Activated T-cell treated with anti-CD3 and anti-CD28 coated beads, Interleukin-2, amount 50 U/mL, for 4 hours (primary cell): ENCODE data around the gene LRRC23. TPM values are rescaled to one million over a fixed set of nuclear protein-coding genes. Genes with fewer than 3 reads are reported as not detected.
A peak's percentile ranks its signal among the peaks of the same experiment; 100 is the strongest.
"Not testable (repeated sequence)": the region's sequence is repeated elsewhere in the genome, so short reads cannot be mapped to it uniquely, and the experiment has no call there.

Experiments
- ATAC-seq, 2 donors: fragments of 200-7000 bp; cut with Tn5 transposase; one replicate each; pipeline ENCODE4 v1.10.0; 2021
- DNase-seq: peaks from one replicate; pipeline ENCODE4 v3.0.0-alpha.2; 2020
- H3K27me3 Mint-ChIP-seq: one replicate; pipeline ENCODE4 v1.8.0; 2021; ENCODE audit warnings: low read depth, mixed read lengths
- H3K36me3 Mint-ChIP-seq: one replicate; pipeline ENCODE4 v1.8.0; 2022; ENCODE audit warnings: mixed read lengths; ENCODE audit not compliant: insufficient read depth
- H3K4me1 Mint-ChIP-seq: one replicate; pipeline ENCODE4 v1.8.0; 2021; ENCODE audit warnings: low read depth, mixed read lengths
- H3K4me3 Mint-ChIP-seq: one replicate; pipeline ENCODE4 v1.8.0; 2021; ENCODE audit warnings: mild to moderate bottlenecking, moderate library complexity, mixed read lengths
- H3K9me3 Mint-ChIP-seq: one replicate; pipeline ENCODE4 v1.8.0; 2021; ENCODE audit warnings: mixed read lengths
- total RNA-seq, 3 donors: library from RNA; stranded (reverse); gene quantifications; one replicate each; pipeline ENCODE4 v1.2.1, GENCODE V29; 2021

LRRC23 gene, protein sequence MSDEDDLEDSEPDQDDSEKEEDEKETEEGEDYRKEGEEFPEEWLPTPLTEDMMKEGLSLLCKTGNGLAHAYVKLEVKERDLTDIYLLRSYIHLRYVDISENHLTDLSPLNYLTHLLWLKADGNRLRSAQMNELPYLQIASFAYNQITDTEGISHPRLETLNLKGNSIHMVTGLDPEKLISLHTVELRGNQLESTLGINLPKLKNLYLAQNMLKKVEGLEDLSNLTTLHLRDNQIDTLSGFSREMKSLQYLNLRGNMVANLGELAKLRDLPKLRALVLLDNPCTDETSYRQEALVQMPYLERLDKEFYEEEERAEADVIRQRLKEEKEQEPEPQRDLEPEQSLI
- 1 to 10 TPM; 2.1 to 3.0 (median 3.0) TPM for total RNA-seq

- peak; percentile 96 for DNase-seq
- ATAC-seq: peak; percentile 99
- no peaks in the 10 kb centered on the region for H3K9me3 Mint-ChIP-seq
- H3K36me3 Mint-ChIP-seq: no peaks in the 10 kb centered on the region
- H3K27me3 Mint-ChIP-seq: no peaks in the 10 kb centered on the region
- H3K4me1 Mint-ChIP-seq: peaks cover 5% of the 10 kb centered on the region
- no peak within 1 kb of the TSS for H3K4me3 Mint-ChIP-seq
Measured at GRCh38 chr12:6904280-6905276, at the start of gene LRRC23. Gene LRRC23, plus strand, starts transcription at chr12:6904822. Its CDS starts 812 bp downstream, at chr12:6905634.

DNA sequence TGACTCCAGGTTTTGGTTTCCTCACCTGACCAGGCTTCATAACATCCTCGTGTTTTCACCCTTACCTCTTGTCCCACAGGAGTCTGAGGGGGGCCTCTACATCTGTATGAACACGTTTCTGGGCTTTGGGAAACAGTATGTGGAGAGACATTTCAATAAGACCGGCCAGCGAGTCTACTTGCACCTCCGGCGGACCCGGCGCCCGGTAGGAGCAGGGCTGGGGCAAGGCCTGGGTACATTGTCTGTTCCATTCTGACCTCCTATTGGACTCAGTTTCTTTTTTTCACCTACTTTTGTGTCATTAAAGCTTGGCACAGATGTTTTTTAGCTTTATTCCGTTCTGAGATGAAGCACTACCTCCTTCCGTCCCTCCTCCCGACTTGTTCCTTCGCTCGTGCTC is 49.3 kb upstream of the LRRC23 start:
- DNase-seq (no peak), ATAC-seq (no peak)
- Mint-ChIP-seq H3K36me3 (peaks cover 29% of the 10 kb centered on the region), H3K9me3 (no peaks in the 10 kb centered on the region), H3K4me1 (peaks cover 22% of the 10 kb centered on the region), H3K4me3 (no peak overlapping the region), H3K27me3 (no peaks in the 10 kb centered on the region)

GRCh38 chr12:6858799-6859198 is 45.8 kb upstream of the LRRC23 start:
- ATAC-seq (no peak), DNase-seq (no peak)
- Mint-ChIP-seq H3K4me3 (no peak overlapping the region), H3K36me3 (peaks cover 51% of the 10 kb centered on the region), H3K4me1 (peaks cover 9% of the 10 kb centered on the region), H3K9me3 (no peaks in the 10 kb centered on the region), H3K27me3 (no peaks in the 10 kb centered on the region)

DNA sequence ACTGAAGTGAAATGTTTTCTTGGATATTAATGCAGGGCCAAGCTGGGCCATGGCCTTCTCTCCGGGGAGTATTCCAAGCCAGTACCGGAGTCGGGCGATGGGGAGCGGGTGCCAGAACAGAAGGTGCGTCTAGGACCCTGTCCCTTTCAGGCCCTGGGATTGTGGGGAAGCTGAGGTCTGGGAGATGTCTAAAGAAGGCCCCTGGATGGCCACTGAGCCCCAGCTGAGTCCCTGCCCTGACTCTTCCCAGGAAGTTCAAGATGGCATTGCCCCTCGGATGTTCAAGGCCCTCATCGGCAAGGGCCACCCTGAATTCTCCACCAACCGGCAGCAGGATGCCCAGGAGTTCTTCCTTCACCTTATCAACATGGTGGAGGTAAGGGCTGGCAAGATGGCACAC is 44.5 kb upstream of the LRRC23 start:
- ATAC-seq: no peak
- Mint-ChIP-seq H3K9me3 (no peaks in the 10 kb centered on the region), H3K36me3 (peaks cover 54% of the 10 kb centered on the region), H3K4me1 (no peaks in the 10 kb centered on the region), H3K27me3 (no peaks in the 10 kb centered on the region), H3K4me3 (no peak overlapping the region)
- DNase-seq: no peak

GRCh38 chr12:6860942-6861341 is 43.7 kb upstream of the LRRC23 start:
- Mint-ChIP-seq H3K9me3 (no peaks in the 10 kb centered on the region), H3K4me3 (no peak overlapping the region), H3K4me1 (no peaks in the 10 kb centered on the region), H3K27me3 (no peaks in the 10 kb centered on the region), H3K36me3 (peaks cover 55% of the 10 kb centered on the region)
- no peak for DNase-seq
- ATAC-seq: no peak

GRCh38 chr12:6861391-6861790 is 43.2 kb upstream of the LRRC23 start:
- Mint-ChIP-seq H3K27me3 (no peaks in the 10 kb centered on the region), H3K9me3 (no peaks in the 10 kb centered on the region), H3K4me1 (peaks cover under 1% of the 10 kb centered on the region), H3K4me3 (no peak overlapping the region), H3K36me3 (peaks cover 57% of the 10 kb centered on the region)
- DNase-seq (no peak), ATAC-seq (no peak)

DNA sequence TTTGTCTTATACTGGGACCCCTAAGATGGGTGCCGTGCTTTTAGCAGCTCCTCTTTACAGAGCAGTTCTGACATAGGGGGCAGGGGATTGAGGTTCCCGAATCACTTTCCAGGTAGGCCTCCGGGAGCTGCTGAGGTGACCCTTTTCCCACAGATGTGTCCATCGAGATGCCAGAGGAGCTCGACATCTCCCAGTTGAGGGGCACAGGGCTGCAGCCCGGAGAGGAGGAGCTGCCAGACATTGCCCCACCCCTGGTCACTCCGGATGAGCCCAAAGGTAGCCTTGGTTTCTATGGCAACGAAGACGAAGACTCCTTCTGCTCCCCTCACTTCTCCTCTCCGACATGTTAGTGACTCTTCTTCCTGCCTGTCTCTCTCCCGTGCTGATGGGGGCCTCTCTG is 41.6 kb upstream of the LRRC23 start:
- ATAC-seq (no peak), DNase-seq (no peak)
- H3K4me3 Mint-ChIP-seq: no peak overlapping the region
- H3K27me3 Mint-ChIP-seq: no peaks in the 10 kb centered on the region
- peaks cover 50% of the 10 kb centered on the region for H3K36me3 Mint-ChIP-seq
- peaks cover 6% of the 10 kb centered on the region for H3K4me1 Mint-ChIP-seq
- no peaks in the 10 kb centered on the region for H3K9me3 Mint-ChIP-seq

DNA sequence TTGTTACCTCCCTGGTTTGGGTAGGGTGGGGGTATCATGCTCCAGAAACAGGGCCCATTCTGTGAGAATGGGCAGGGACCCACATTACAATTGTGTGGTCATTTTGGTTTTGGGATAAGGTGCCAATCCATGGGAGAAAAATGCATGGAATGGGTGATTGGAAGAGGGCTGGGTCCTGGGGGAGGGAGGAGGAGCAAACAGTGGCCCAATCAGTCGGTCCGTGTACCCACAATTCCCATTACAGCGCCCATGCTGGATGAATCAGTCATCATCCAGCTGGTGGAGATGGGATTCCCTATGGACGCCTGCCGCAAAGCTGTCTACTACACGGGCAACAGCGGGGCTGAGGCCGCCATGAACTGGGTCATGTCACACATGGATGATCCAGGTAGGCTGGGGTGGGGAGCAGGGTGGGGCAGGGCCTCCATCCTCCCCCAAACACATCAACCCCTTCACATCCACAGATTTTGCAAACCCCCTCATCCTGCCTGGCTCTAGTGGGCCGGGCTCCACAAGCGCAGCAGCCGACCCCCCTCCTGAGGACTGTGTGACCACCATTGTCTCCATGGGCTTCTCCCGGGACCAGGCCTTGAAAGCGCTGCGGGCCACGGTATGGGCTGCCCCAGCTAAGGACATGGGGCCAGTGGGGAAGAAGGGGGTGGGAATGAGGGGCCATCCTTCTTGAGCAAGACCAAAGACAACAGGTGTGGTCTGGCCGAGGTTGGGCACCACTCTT is 40.9 kb upstream of the LRRC23 start:
- DNase-seq (no peak), ATAC-seq (no peak)
- Mint-ChIP-seq H3K27me3 (no peaks in the 10 kb centered on the region), H3K4me1 (peaks cover 12% of the 10 kb centered on the region), H3K9me3 (no peaks in the 10 kb centered on the region), H3K4me3 (no peak overlapping the region), H3K36me3 (peaks cover 50% of the 10 kb centered on the region)

DNA sequence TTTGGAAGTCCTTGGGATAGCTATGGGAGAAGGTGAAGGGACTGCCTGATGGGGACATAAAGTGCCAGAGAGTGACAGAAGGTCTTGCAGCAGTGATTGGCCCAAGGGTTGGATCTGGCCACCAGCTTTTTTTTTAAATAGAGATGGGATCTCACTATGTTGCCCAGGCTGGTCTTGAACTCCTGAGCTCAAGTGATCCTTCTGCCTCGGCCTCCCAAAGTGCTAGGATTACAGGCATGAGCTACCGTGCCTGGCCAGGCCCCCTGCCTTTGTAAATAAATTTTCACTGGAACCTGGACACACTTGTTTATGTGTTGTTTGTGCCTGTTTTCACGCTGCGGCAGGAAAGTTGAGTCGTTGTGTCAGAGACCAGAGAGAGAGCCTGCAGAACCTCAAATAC is 39.3 kb upstream of the LRRC23 start:
- not testable (repeated sequence) for H3K27me3 Mint-ChIP-seq, ATAC-seq, DNase-seq, H3K9me3 Mint-ChIP-seq
- Mint-ChIP-seq H3K36me3 (peaks cover 57% of the 10 kb centered on the region), H3K4me3 (peak overlapping the region; percentile 29), H3K4me1 (peaks cover 26% of the 10 kb centered on the region)

- H3K4me3 Mint-ChIP-seq: peak overlapping the region; percentile 93
- H3K4me1 Mint-ChIP-seq: peaks cover 36% of the 10 kb centered on the region
- no peaks in the 10 kb centered on the region for H3K27me3 Mint-ChIP-seq
- ATAC-seq (no peak), DNase-seq (no peak)
- no peaks in the 10 kb centered on the region for H3K9me3 Mint-ChIP-seq
- H3K36me3 Mint-ChIP-seq: peaks cover 54% of the 10 kb centered on the region
Measured at GRCh38 chr12:6866163-6866919, 38.3 kb upstream of the LRRC23 start.

DNA sequence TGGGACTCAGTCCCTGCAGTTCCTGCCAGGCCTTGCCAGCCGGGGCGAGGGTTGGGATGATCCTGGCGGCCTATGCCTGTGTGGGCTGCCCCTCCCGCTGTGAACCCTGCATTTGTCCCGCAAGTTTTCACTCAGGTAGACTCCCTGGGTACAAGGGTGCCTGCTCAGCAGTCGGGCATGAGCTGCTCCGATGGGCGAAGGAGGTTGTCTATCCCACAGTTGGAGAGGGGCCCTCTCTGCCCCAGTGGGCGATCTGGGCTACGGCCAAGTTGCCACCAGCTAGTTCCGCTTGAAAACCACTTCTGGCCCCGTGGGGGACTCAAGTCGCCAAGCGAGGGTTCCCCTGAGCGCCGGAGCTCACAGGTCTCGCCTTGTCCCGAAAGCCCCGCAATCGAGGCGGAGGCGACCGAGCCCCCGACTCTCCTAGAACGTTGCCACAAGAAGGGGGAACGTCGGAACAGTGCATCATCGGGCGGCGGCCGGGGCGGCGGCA is 37.7 kb upstream of the LRRC23 start:
- Mint-ChIP-seq H3K27me3 (no peaks in the 10 kb centered on the region), H3K9me3 (no peaks in the 10 kb centered on the region), H3K4me1 (peaks cover 42% of the 10 kb centered on the region), H3K4me3 (peak overlapping the region; percentile 93), H3K36me3 (peaks cover 51% of the 10 kb centered on the region)
- DNase-seq: no peak
- peak; percentile 1 to 3 for ATAC-seq

GRCh38 chr12:6867413-6868210 is 37.0 kb upstream of the LRRC23 start, which contains the start of gene TPI1:
Gene TPI1, plus strand, starts transcription at chr12:6867531. Its CDS starts 36 bp downstream, at chr12:6867567.
- Mint-ChIP-seq H3K36me3 (peaks cover 47% of the 10 kb centered on the region), H3K4me1 (peaks cover 49% of the 10 kb centered on the region), H3K27me3 (no peaks in the 10 kb centered on the region), H3K9me3 (no peaks in the 10 kb centered on the region), H3K4me3 (peak within 1 kb of the TSS; percentile 95)
- DNase-seq (peak; percentile 78), ATAC-seq (peak; percentile 79 to 81)
